SK-N-SH (cell line): ENCODE measurements around the gene ZNF546. TPM values are rescaled to one million over a fixed set of nuclear protein-coding genes. Genes with fewer than 3 reads are reported as not detected.

ENCODE experiments used
- CTCF ChIA-PET: fragments of 300-600, 350-600 bp; formaldehyde crosslinking; extraction: SDS; loops from one replicate; lab custom pipeline; 2021; lab: Yijun Ruan, JAX
- POLR2A ChIA-PET: fragments of 350-600 bp; sonication (Branson Sonifier 250); formaldehyde crosslinking; extraction: SDS; loops from one replicate; lab custom pipeline; 2020; ENCODE audit warnings: antibody characterized with exemption, inconsistent platforms; lab: Yijun Ruan, JAX
- DNase-seq: peaks from one replicate; pipeline ENCODE4 v3.0.0; 2012
- H2AFZ ChIP-seq: fragments of 200-600 bp; sonication (generic); 2 replicates; pipeline ENCODE4 v1.8.1; 2016; ENCODE audit warnings: antibody characterized with exemption, mild to moderate bottlenecking, low read depth
- H3F3A ChIP-seq: fragments of 200-600 bp; sonication (generic); replicated peaks from 2 replicates; pipeline ENCODE3; 2016; ENCODE audit warnings: antibody characterized with exemption, mild to moderate bottlenecking; ENCODE audit not compliant: insufficient read depth
- H3K27ac ChIP-seq, 2 experiments: fragments of 200-500 bp in 1 of 2; fragments of 200-600 bp in 1 of 2; sonication (Bioruptor generic) in 1 of 2; sonication (generic), shearing (Covaris generic) in 1 of 2; 2 replicates each; pipeline versions ENCODE4 v1.5.1 to v1.6.1; 2014 to 2016; ENCODE audit warnings: low read depth in 2 of 2, inconsistent platforms in 1 of 2, low read length in 1 of 2, mild to moderate bottlenecking in 1 of 2, mixed read lengths in 1 of 2
- H3K27me3 ChIP-seq: fragments of 200-600 bp; sonication (generic), shearing (Covaris generic); 2 replicates; pipeline ENCODE4 v1.6.1; 2016; ENCODE audit warnings: mixed run types; ENCODE audit not compliant: insufficient read depth
- H3K36me3 ChIP-seq, 2 experiments: fragments of 200-500 bp in 1 of 2; fragments of 200-600 bp in 1 of 2; sonication (Bioruptor generic) in 1 of 2; sonication (generic) in 1 of 2; replicated peaks in 1 of 2; 2 replicates each; pipeline versions ENCODE3 to v1.5.1; 2014 to 2016; ENCODE audit warnings: low read length in 1 of 2, mild to moderate bottlenecking in 1 of 2; ENCODE audit not compliant: insufficient read depth in 2 of 2, control insufficient read depth in 1 of 2
- H3K4me1 ChIP-seq, 2 experiments: fragments of 200-500 bp in 1 of 2; fragments of 200-600 bp in 1 of 2; sonication (Bioruptor generic) in 1 of 2; sonication (generic), shearing (Covaris generic) in 1 of 2; 2 replicates each; pipeline versions ENCODE4 v1.5.1 to v1.6.1; 2014 to 2016; ENCODE audit warnings: low read depth in 1 of 2, low read length in 1 of 2, mixed run types in 1 of 2; ENCODE audit not compliant: insufficient read depth in 2 of 2, control insufficient read depth in 1 of 2
- H3K4me2 ChIP-seq: fragments of 200-600 bp; sonication (generic), shearing (Covaris generic); 2 replicates; pipeline ENCODE4 v1.6.1; 2017; ENCODE audit warnings: mixed run types
- H3K4me3 ChIP-seq, 2 experiments: fragments of 200-500 bp in 1 of 2; fragments of 200-600 bp in 1 of 2; sonication (Bioruptor generic) in 1 of 2; sonication (generic), shearing (Covaris generic) in 1 of 2; 2 replicates each; pipeline versions ENCODE4 v1.5.1 to v1.8.1; 2014 to 2016; ENCODE audit warnings: low read depth in 2 of 2, inconsistent platforms in 1 of 2, low read length in 1 of 2, mild to moderate bottlenecking in 1 of 2, mixed read lengths in 1 of 2, moderate library complexity in 1 of 2
- H3K79me2 ChIP-seq: fragments of 200-600 bp; sonication (generic); 2 replicates; pipeline ENCODE4 v1.8.1; 2017; ENCODE audit warnings: mild to moderate bottlenecking; ENCODE audit not compliant: insufficient read depth
- H3K9ac ChIP-seq: fragments of 200-600 bp; sonication (generic); 2 replicates; pipeline ENCODE4 v1.6.1; 2017; ENCODE audit warnings: mixed run types
- H3K9me2 ChIP-seq: fragments of 200-600 bp; sonication (generic); 2 replicates; pipeline ENCODE4 v1.6.1; 2017; ENCODE audit warnings: mixed run types
- H3K9me3 ChIP-seq: fragments of 200-600 bp; sonication (generic); 2 replicates; pipeline ENCODE4 v1.6.1; 2017; ENCODE audit warnings: mixed run types, mild to moderate bottlenecking, moderate library complexity
- H4K20me1 ChIP-seq: fragments of 200-600 bp; sonication (generic); 2 replicates; pipeline ENCODE4 v1.6.1; 2017; ENCODE audit warnings: mild to moderate bottlenecking, mixed run types; ENCODE audit not compliant: insufficient read depth
- EP300 ChIP-seq, 2 experiments: IDR thresholded peaks; 2 replicates each; pipeline versions ENCODE4 v1.4.0 to v1.6.1; 2012; ENCODE audit warnings: borderline replicate concordance in 1 of 2, low read depth in 1 of 2, low read length in 1 of 2
- FOSL2 ChIP-seq: IDR thresholded peaks from 2 replicates; pipeline ENCODE4 v1.4.0; 2012; ENCODE audit warnings: low read depth, mild to moderate bottlenecking, moderate library complexity, borderline replicate concordance
- FOXJ3 ChIP-seq: sonication (generic); formaldehyde crosslinking; IDR thresholded peaks from 2 replicates; pipeline ENCODE4 v1.5.1; 2020; ENCODE audit warnings: mild to moderate bottlenecking, missing genetic modification reagents
- FOXM1 ChIP-seq: IDR thresholded peaks from 2 replicates; pipeline ENCODE4 v1.4.0; 2012; ENCODE audit warnings: low read depth, mild to moderate bottlenecking
- GABPA ChIP-seq: IDR thresholded peaks from 2 replicates; pipeline ENCODE4 v1.4.0; 2012; ENCODE audit warnings: low read depth, mild to moderate bottlenecking
- IRF3 ChIP-seq: fragments of 150-350 bp; IDR thresholded peaks from 2 replicates; pipeline ENCODE4 v1.6.1; 2016; ENCODE audit warnings: mild to moderate bottlenecking, low read depth, low read length
- JUND ChIP-seq: IDR thresholded peaks from 2 replicates; pipeline ENCODE4 v1.4.0; 2012
- MAX ChIP-seq: IDR thresholded peaks from 2 replicates; pipeline ENCODE4 v1.4.0; 2012; ENCODE audit warnings: low read depth
- MXI1 ChIP-seq: IDR thresholded peaks from 2 replicates; pipeline ENCODE4 v1.6.1; 2012; ENCODE audit warnings: mild to moderate bottlenecking, low read depth, low read length, improper control_type of control experiment
- NFIC ChIP-seq: IDR thresholded peaks from 2 replicates; pipeline ENCODE4 v1.4.0; 2012; ENCODE audit warnings: borderline replicate concordance
- NRF1 ChIP-seq: IDR thresholded peaks from 2 replicates; pipeline ENCODE4 v1.6.1; 2012; ENCODE audit warnings: low read depth, mild to moderate bottlenecking, low read length
- PBX3 ChIP-seq: IDR thresholded peaks from 2 replicates; pipeline ENCODE4; 2012
- POLR2AphosphoS5 ChIP-seq: IDR thresholded peaks from 2 replicates; pipeline ENCODE4 v1.6.1; 2012; ENCODE audit warnings: low read depth, low read length
- RAD21 ChIP-seq: IDR thresholded peaks from 2 replicates; pipeline ENCODE4 v1.6.1; 2012; ENCODE audit warnings: mild to moderate bottlenecking, low read length
- REST ChIP-seq: IDR thresholded peaks from 2 replicates; pipeline ENCODE4 v1.6.1; 2012; ENCODE audit warnings: mild to moderate bottlenecking, low read depth, low read length, moderate library complexity
- RXRA ChIP-seq: IDR thresholded peaks from 2 replicates; pipeline ENCODE4 v1.4.0; 2012; ENCODE audit warnings: low read depth, mild to moderate bottlenecking, borderline replicate concordance
- TCF12 ChIP-seq: IDR thresholded peaks from 2 replicates; pipeline ENCODE4 v1.4.0; 2012
- YY1 ChIP-seq: IDR thresholded peaks from 2 replicates; pipeline ENCODE4 v1.4.0; 2012; ENCODE audit warnings: low read depth, mild to moderate bottlenecking
- ZBTB33 ChIP-seq: IDR thresholded peaks from 2 replicates; pipeline ENCODE4 v1.4.0; 2012; ENCODE audit warnings: low read depth, borderline replicate concordance
- WGBS: methylation state at CpG from one replicate; pipeline ENCODE4 v1.1.6; 2017; ENCODE audit warnings: low lambda C conversion rate; 5-methylcytosine and 5-hydroxymethylcytosine counted together
- polyA plus RNA-seq, 3 experiments: library from polyadenylated mRNA; depleted of rRNA; stranded (reverse); fragments of >200 nt; gene quantifications; 2 replicates each; pipeline ENCODE4 v1.2.3, GENCODE V29; 2012

ZNF546 gene
- polyA plus RNA-seq, 1 of the 3 experiments (the other 2 are of a cell fraction): 0.87 TPM

- H3K27me3 ChIP-seq: no peaks in the 10 kb centered on the region
- no peaks in the 10 kb centered on the region for H3K9me3 ChIP-seq
- peaks cover 4% of the 10 kb centered on the region in 2 experiments for H3K36me3 ChIP-seq
- peaks cover 16% of the 10 kb centered on the region for H3K79me2 ChIP-seq
- 91% methylated on average over 9 of the region's 9 CpGs for WGBS
- H3K27ac ChIP-seq: no peak overlapping the region
- H3K9me2 ChIP-seq: no peaks in the 10 kb centered on the region
- no peak overlapping the region for H3K4me2 ChIP-seq
- peaks cover 3% of the 10 kb centered on the region for H3F3A ChIP-seq
- H2AFZ ChIP-seq: no peak overlapping the region
- no peak overlapping the region for H3K4me3 ChIP-seq
- ChIA-PET CTCF (no interaction called here), POLR2A (no interaction called here)
- no peaks in the 10 kb centered on the region for H4K20me1 ChIP-seq
- no peak for DNase-seq
- peaks cover 8 to 12% of the 10 kb centered on the region in 2 experiments; a peak in 2 of 4 replicates for H3K4me1 ChIP-seq
- no peak overlapping the region for H3K9ac ChIP-seq
- no peak for TF ChIP-seq EP300 (IDR thresholded peaks at IDR 0.05; ENCODE audit: borderline replicate concordance in 1 of 2, low read depth in 1 of 2, low read length in 1 of 2)
- TF ChIP-seq RAD21: no peak
- no peak for TF ChIP-seq RXRA
- no peak for TF ChIP-seq NRF1
- TF ChIP-seq JUND: no peak
- no peak for TF ChIP-seq FOXM1
- no peak for TF ChIP-seq FOSL2
- no peak for TF ChIP-seq MAX
- no peak for TF ChIP-seq ZBTB33
- TF ChIP-seq REST: no peak
These were observed 29.3 kb upstream of the ZNF546 start for GRCh38 chr19:39967561-39967960.

GRCh38 chr19:39968789-39969188 lies 28.1 kb upstream of the ZNF546 start:
- WGBS: 98% methylated on average over 15 of the region's 15 CpGs
- DNase-seq: no peak
- Histone ChIP-seq H3K79me2 (peaks cover 28% of the 10 kb centered on the region), H3K27ac (no peak overlapping the region), H3K4me3 (no peak overlapping the region), H3K27me3 (no peaks in the 10 kb centered on the region), H3K4me1 (peaks cover 8 to 12% of the 10 kb centered on the region in 2 experiments; a peak in 2 of 4 replicates), H3K9ac (no peak overlapping the region), H3K9me2 (no peaks in the 10 kb centered on the region), H3K9me3 (no peaks in the 10 kb centered on the region), H3K4me2 (no peak overlapping the region), H3K36me3 (peaks cover 11 to 12% of the 10 kb centered on the region in 2 experiments), H3F3A (peaks cover 3% of the 10 kb centered on the region), H4K20me1 (no peaks in the 10 kb centered on the region), H2AFZ (no peak overlapping the region)
- ChIA-PET POLR2A (no interaction called here), CTCF (interaction anchor here (0.7 to 2.8 kb wide), 3 partner anchors 125 to 176 kb away, joined by 3 to 19 read pairs (median 13); no protein-coding TSS in a partner anchor)
- TF ChIP-seq ZBTB33 (no peak), GABPA (no peak), PBX3 (no peak), FOSL2 (no peak), MXI1 (no peak), FOXJ3 (CRISPR knock-in tag) (no peak), RXRA (no peak), NFIC (no peak), IRF3 (no peak), POLR2AphosphoS5 (no peak), YY1 (no peak), TCF12 (no peak)
